Liver (tissue), 9 donors: ENCODE measurements around the gene STAT5B. TPM values are rescaled to one million over a fixed set of nuclear protein-coding genes. Genes with fewer than 3 reads are reported as not detected.

Experiments used
- DNase-seq: peaks from one replicate; pipeline ENCODE4 v3.0.0-alpha.2; 2017; ENCODE audit warnings: low spot score
- H3K27ac ChIP-seq, 2 donors: one replicate each; pipeline ENCODE4 v1.7.0; 2013; ENCODE audit warnings: inconsistent platforms in 2 of 2, low read length in 2 of 2, control low read depth in 1 of 2, low read depth in 1 of 2, mild to moderate bottlenecking in 1 of 2
- H3K27me3 ChIP-seq, 4 donors: one replicate each; pipeline versions ENCODE4 v1.6.1 to v1.7.0; 2013; ENCODE audit warnings: low read length in 3 of 4, inconsistent platforms in 1 of 4, mild to moderate bottlenecking in 1 of 4, moderate library complexity in 1 of 4; ENCODE audit not compliant: control insufficient read depth in 4 of 4, insufficient read depth in 4 of 4
- H3K36me3 ChIP-seq, 4 donors: one replicate each; pipeline versions ENCODE4 v1.6.1 to v1.7.0; 2013; ENCODE audit warnings: low read length in 3 of 4, mild to moderate bottlenecking in 3 of 4, low read depth in 1 of 4, moderate library complexity in 1 of 4; ENCODE audit not compliant: control insufficient read depth in 4 of 4, insufficient read depth in 3 of 4
- H3K4me1 ChIP-seq, 4 donors: one replicate each; pipeline versions ENCODE4 v1.6.1 to v1.7.0; 2013; ENCODE audit warnings: low read length in 3 of 4, mild to moderate bottlenecking in 3 of 4, moderate library complexity in 1 of 4; ENCODE audit not compliant: control insufficient read depth in 4 of 4, insufficient read depth in 4 of 4
- H3K4me3 ChIP-seq, 3 donors: one replicate each; pipeline versions ENCODE4 v1.6.1 to v1.7.0; 2013; ENCODE audit warnings: low read length in 3 of 3, control low read depth in 1 of 3, low read depth in 1 of 3, mild to moderate bottlenecking in 1 of 3
- H3K9ac ChIP-seq, 2 donors: one replicate each; pipeline ENCODE4 v1.7.0; 2013; ENCODE audit warnings: low read length in 2 of 2, mild to moderate bottlenecking in 2 of 2, moderate library complexity in 2 of 2, control low read depth in 1 of 2, low read depth in 1 of 2
- H3K9me3 ChIP-seq, 4 donors: one replicate each; pipeline versions ENCODE4 v1.6.1 to v1.7.0; 2013; ENCODE audit warnings: low read length in 3 of 4; ENCODE audit not compliant: control insufficient read depth in 4 of 4
- EGR1 ChIP-seq, 2 donors: IDR thresholded peaks; 2 replicates each; pipeline ENCODE4 v1.6.1; 2016 to 2018; ENCODE audit warnings: antibody characterized with exemption in 2 of 2, low read depth in 2 of 2
- FOXA1 ChIP-seq: IDR thresholded peaks from 2 replicates; pipeline ENCODE4 v1.6.1; 2016; ENCODE audit warnings: antibody characterized with exemption
- FOXA2 ChIP-seq: IDR thresholded peaks from 2 replicates; pipeline ENCODE4 v1.6.1; 2016; ENCODE audit warnings: antibody characterized with exemption
- GABPA ChIP-seq, 2 donors: IDR thresholded peaks in 1 of 2; conservative IDR thresholded peaks in 1 of 2; 2 replicates each; pipeline ENCODE4 v1.6.1; 2016; ENCODE audit warnings: antibody characterized with exemption in 2 of 2, mild to moderate bottlenecking in 1 of 2, moderate library complexity in 1 of 2
- HNF4G ChIP-seq: IDR thresholded peaks from 2 replicates; pipeline ENCODE4 v1.6.1; 2016; ENCODE audit warnings: antibody characterized with exemption
- JUND ChIP-seq, 2 donors: IDR thresholded peaks; 2 replicates each; pipeline ENCODE4 v1.6.1; 2016; ENCODE audit warnings: antibody characterized with exemption in 2 of 2
- MAX ChIP-seq: IDR thresholded peaks from 2 replicates; pipeline ENCODE4 v1.6.1; 2016; ENCODE audit warnings: antibody characterized with exemption
- NR2F2 ChIP-seq: IDR thresholded peaks from 2 replicates; pipeline ENCODE4 v1.6.1; 2016; ENCODE audit warnings: antibody characterized with exemption
- RAD21 ChIP-seq, 2 donors: IDR thresholded peaks; 2 replicates each; pipeline ENCODE4 v1.6.1; 2016; ENCODE audit warnings: antibody characterized with exemption in 2 of 2, mild to moderate bottlenecking in 2 of 2
- RXRA ChIP-seq, 2 donors: IDR thresholded peaks; 2 replicates each; pipeline ENCODE4 v1.6.1; 2017 to 2018; ENCODE audit warnings: antibody characterized with exemption in 2 of 2, mild to moderate bottlenecking in 1 of 2
- YY1 ChIP-seq: IDR thresholded peaks from 2 replicates; pipeline ENCODE4 v1.6.1; 2016; ENCODE audit warnings: antibody characterized with exemption, mild to moderate bottlenecking
- WGBS: extraction: QIAGEN DNeasy Blood & Tissue Kit; methylation state at CpG from one replicate; pipeline ENCODE4 v1.1.7; 2013; 5-methylcytosine and 5-hydroxymethylcytosine counted together
- polyA plus RNA-seq, 2 donors: library from polyadenylated mRNA; stranded (reverse) in 1 of 2; unstranded in 1 of 2; fragments of 200-250 nt in 1 of 2; fragments of >200 nt in 1 of 2; fragmentation: Nextera tagmentation in 1 of 2; extraction: Ambion mirVana in 1 of 2; gene quantifications; one replicate each; pipeline versions ENCODE4 v1.2.1 to v1.2.3, GENCODE V29; 2013 to 2015
- total RNA-seq, 2 donors: library from RNA; depleted of rRNA; stranded (reverse); fragments of >200 nt; gene quantifications; one replicate each; pipeline ENCODE4 v1.2.3, GENCODE V29; 2014
- TF ChIP-seq, protein P1 (sequence below): fragments of 150-350 bp; IDR thresholded peaks from 2 replicates; pipeline ENCODE4 v1.5.1; 2017; ENCODE audit warnings: improper control_type of control experiment, low read depth, low read length; ENCODE audit not compliant: missing input control
- TF ChIP-seq, protein P2 (sequence below): IDR thresholded peaks from 2 replicates; pipeline ENCODE4 v1.6.1; 2016; ENCODE audit warnings: antibody characterized with exemption
- TF ChIP-seq, protein P3 (sequence below): IDR thresholded peaks from 2 replicates; pipeline ENCODE4 v1.6.1; 2016; ENCODE audit warnings: antibody characterized with exemption, mild to moderate bottlenecking
- donor health status: healthy.
- donor health status: healthy.
- donor health status: healthy.
- donor health status: healthy.
- donor health status: healthy.

STAT5B gene
- total and polyA plus RNA-seq, 4 donors, result 6.7 to 33.9 (median 21.6) TPM

DNA sequence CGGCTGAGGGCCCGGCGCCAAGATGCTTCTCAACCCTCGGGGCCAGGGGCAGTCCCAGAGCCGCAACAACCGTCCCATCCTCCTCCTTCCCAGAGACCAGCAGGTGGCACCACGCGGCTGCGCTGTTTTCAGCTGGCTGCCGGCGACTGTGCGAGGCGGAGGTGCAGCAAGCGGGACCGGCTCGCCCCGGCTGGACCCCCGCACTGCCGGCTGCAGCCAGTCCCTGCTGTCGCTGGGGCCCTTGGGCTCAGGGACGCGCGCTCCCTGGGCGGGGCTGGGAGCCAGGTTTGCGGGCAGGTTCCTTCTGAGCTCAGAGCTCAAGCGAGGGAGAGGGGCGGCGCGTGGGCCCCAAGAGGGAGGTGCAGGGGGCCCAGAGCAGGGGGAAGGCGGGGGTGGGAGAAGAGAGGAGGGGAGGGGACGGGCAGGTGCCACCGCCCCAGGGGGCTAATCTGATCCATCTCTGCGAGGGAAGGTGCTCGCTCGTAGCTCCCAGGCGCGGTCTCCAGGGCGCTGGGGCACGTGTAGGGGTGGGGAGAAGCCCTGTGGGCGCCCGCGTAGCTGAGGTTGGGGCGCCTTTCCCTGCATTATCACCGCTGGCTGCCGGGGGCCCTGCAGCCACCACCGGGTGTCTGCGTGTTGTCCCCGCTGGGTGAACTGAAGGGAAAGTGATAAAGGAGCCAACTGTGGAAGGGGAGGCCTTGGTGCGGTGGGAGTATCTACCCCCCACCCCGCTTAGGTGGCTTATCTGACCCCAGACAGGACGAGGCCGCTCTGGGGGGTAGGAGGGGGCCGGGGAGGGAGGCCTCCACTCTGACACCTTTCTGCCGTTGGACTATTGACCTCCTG lies 36.3 kb upstream of the STAT5B start:
- Histone ChIP-seq H3K9me3 (no peaks in the 10 kb centered on the region), H3K27me3 (no peaks in the 10 kb centered on the region), H3K4me3 (no peak overlapping the region), H3K36me3 (peaks cover 9 to 45% (median 36%) of the 10 kb centered on the region in 4 donors), H3K9ac (no peak overlapping the region), H3K4me1 (peaks cover 3 to 34% (median 26%) of the 10 kb centered on the region in 4 donors), H3K27ac (peak overlapping the region; percentile 77 to 84)
- TF ChIP-seq, protein P1, sequence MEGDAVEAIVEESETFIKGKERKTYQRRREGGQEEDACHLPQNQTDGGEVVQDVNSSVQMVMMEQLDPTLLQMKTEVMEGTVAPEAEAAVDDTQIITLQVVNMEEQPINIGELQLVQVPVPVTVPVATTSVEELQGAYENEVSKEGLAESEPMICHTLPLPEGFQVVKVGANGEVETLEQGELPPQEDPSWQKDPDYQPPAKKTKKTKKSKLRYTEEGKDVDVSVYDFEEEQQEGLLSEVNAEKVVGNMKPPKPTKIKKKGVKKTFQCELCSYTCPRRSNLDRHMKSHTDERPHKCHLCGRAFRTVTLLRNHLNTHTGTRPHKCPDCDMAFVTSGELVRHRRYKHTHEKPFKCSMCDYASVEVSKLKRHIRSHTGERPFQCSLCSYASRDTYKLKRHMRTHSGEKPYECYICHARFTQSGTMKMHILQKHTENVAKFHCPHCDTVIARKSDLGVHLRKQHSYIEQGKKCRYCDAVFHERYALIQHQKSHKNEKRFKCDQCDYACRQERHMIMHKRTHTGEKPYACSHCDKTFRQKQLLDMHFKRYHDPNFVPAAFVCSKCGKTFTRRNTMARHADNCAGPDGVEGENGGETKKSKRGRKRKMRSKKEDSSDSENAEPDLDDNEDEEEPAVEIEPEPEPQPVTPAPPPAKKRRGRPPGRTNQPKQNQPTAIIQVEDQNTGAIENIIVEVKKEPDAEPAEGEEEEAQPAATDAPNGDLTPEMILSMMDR, result peak; percentile 52
- TF ChIP-seq RXRA (IDR thresholded peaks at IDR 0.05) (no peak), RAD21 (IDR thresholded peaks at IDR 0.05) (peak; percentile 75 to 81)
- WGBS, result 26% methylated on average over 54 of the region's 54 CpGs
- peak; percentile 84 for DNase-seq

GRCh38 chr17:42312035-42312284 lies 35.8 kb upstream of the STAT5B start:
- Histone ChIP-seq H3K27me3 (no peaks in the 10 kb centered on the region), H3K9ac (peak overlapping the region in 1 of 2 donors; percentile 33), H3K4me3 (no peak overlapping the region), H3K9me3 (no peaks in the 10 kb centered on the region), H3K27ac (peak overlapping the region; percentile 77 to 84), H3K4me1 (peaks cover 3 to 31% (median 24%) of the 10 kb centered on the region in 4 donors), H3K36me3 (peaks cover 9 to 39% (median 31%) of the 10 kb centered on the region in 4 donors)
- TF ChIP-seq MAX (no peak), GABPA (IDR thresholded peaks at IDR 0.05 in 1 of 2, conservative IDR thresholded peaks at IDR 0.05 in 1 of 2) (no peak), FOXA1 (no peak), RXRA (IDR thresholded peaks at IDR 0.05) (no peak), HNF4G (no peak), JUND (IDR thresholded peaks at IDR 0.05) (no peak), EGR1 (IDR thresholded peaks at IDR 0.05; ENCODE audit: low read depth in 2 of 2) (no peak), NR2F2 (no peak), YY1 (no peak)
- TF ChIP-seq, protein P2, sequence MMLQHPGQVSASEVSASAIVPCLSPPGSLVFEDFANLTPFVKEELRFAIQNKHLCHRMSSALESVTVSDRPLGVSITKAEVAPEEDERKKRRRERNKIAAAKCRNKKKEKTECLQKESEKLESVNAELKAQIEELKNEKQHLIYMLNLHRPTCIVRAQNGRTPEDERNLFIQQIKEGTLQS, result no peak
- no peak for DNase-seq
- WGBS, result 21% methylated on average over 5 of the region's 5 CpGs

GRCh38 chr17:42311240-42312034 lies 35.2 kb upstream of the STAT5B start:
- H3K9me3 ChIP-seq, result no peaks in the 10 kb centered on the region
- H3K27ac ChIP-seq, result peak overlapping the region; percentile 77 to 84
- peak; percentile 82 for DNase-seq
- peaks cover 3 to 31% (median 24%) of the 10 kb centered on the region in 4 donors for H3K4me1 ChIP-seq
- peak overlapping the region; percentile 21 to 33 for H3K9ac ChIP-seq
- H3K27me3 ChIP-seq, result no peaks in the 10 kb centered on the region
- H3K36me3 ChIP-seq, result peaks cover 9 to 34% (median 27%) of the 10 kb centered on the region in 4 donors
- no peak overlapping the region for H3K4me3 ChIP-seq
- WGBS, result 45% methylated on average over 19 of the region's 19 CpGs
- TF ChIP-seq HNF4G (no peak), MAX (no peak), EGR1 (IDR thresholded peaks at IDR 0.05; ENCODE audit: low read depth in 2 of 2) (peak in 1 of 2 donors; percentile 32), FOXA2 (no peak), RAD21 (IDR thresholded peaks at IDR 0.05) (peak in 1 of 2 donors; percentile 64), YY1 (peak; percentile 45), FOXA1 (peak; percentile 43)
- TF ChIP-seq, protein P3, sequence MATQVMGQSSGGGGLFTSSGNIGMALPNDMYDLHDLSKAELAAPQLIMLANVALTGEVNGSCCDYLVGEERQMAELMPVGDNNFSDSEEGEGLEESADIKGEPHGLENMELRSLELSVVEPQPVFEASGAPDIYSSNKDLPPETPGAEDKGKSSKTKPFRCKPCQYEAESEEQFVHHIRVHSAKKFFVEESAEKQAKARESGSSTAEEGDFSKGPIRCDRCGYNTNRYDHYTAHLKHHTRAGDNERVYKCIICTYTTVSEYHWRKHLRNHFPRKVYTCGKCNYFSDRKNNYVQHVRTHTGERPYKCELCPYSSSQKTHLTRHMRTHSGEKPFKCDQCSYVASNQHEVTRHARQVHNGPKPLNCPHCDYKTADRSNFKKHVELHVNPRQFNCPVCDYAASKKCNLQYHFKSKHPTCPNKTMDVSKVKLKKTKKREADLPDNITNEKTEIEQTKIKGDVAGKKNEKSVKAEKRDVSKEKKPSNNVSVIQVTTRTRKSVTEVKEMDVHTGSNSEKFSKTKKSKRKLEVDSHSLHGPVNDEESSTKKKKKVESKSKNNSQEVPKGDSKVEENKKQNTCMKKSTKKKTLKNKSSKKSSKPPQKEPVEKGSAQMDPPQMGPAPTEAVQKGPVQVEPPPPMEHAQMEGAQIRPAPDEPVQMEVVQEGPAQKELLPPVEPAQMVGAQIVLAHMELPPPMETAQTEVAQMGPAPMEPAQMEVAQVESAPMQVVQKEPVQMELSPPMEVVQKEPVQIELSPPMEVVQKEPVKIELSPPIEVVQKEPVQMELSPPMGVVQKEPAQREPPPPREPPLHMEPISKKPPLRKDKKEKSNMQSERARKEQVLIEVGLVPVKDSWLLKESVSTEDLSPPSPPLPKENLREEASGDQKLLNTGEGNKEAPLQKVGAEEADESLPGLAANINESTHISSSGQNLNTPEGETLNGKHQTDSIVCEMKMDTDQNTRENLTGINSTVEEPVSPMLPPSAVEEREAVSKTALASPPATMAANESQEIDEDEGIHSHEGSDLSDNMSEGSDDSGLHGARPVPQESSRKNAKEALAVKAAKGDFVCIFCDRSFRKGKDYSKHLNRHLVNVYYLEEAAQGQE, result peak; percentile 64
- TF ChIP-seq, protein P2, result no peak
- TF ChIP-seq, protein P1, result no peak
